HepG2 (cell line): ENCODE data around the gene CTSW. TPM values are rescaled to one million over a fixed set of nuclear protein-coding genes. Genes with fewer than 3 reads are reported as not detected.

ENCODE experiments used
- ZNF263 ChIP-seq: sonication (generic); formaldehyde crosslinking; IDR thresholded peaks from 2 replicates; pipeline ENCODE4 v1.4.0; 2020; ENCODE audit warnings: missing genetic modification reagents
- ZZZ3 ChIP-seq: sonication (generic); formaldehyde crosslinking; IDR thresholded peaks from 2 replicates; pipeline ENCODE4 v1.4.0; 2020; ENCODE audit warnings: missing genetic modification reagents, mild to moderate bottlenecking, borderline replicate concordance
- polyA plus RNA-seq, 8 experiments: library from polyadenylated mRNA; depleted of rRNA in 3 of 8; stranded (reverse) in 7 of 8; unstranded in 1 of 8; fragments of >200 nt; fragmentation: Illumina TruSeq in 4 of 8; extraction: Trizol in 4 of 8; gene quantifications; 2 replicates each; pipeline versions ENCODE4 v1.2.1 to v1.2.3, GENCODE V29; 2011 to 2016; ENCODE audit warnings: low read depth in 4 of 8, missing spikeins in 1 of 8, mixed read lengths in 1 of 8; ENCODE audit not compliant: insufficient read depth in 1 of 8
- total RNA-seq, 5 experiments: library from RNA; depleted of rRNA; stranded (reverse); fragments of >200 nt; fragmentation: Illumina TruSeq; extraction: Trizol; gene quantifications; 2 replicates each; pipeline ENCODE4 v1.2.3, GENCODE V29; 2016; ENCODE audit warnings: low read depth in 1 of 5
- TF ChIP-seq, protein P1 (sequence below): sonication (generic); formaldehyde crosslinking; IDR thresholded peaks from 2 replicates; pipeline ENCODE4 v1.4.0; 2020; ENCODE audit warnings: missing genetic modification reagents, borderline replicate concordance
- TF ChIP-seq, protein P2 (sequence below): sonication (generic); formaldehyde crosslinking; IDR thresholded peaks from 2 replicates; pipeline ENCODE4 v1.4.0; 2020; ENCODE audit warnings: missing genetic modification reagents, borderline replicate concordance
- TF ChIP-seq, protein P3 (sequence below): IDR thresholded peaks from 2 replicates; pipeline ENCODE4 v1.6.1; 2012; ENCODE audit warnings: inconsistent platforms
- TF ChIP-seq, protein P4 (sequence below): sonication (generic); formaldehyde crosslinking; IDR thresholded peaks from 2 replicates; pipeline ENCODE4 v1.5.1; 2020; ENCODE audit warnings: mild to moderate bottlenecking, moderate library complexity, missing genetic modification reagents
- TF ChIP-seq, protein P5 (sequence below), 2 experiments: fragments of 450-650 bp in 1 of 2; sonication (generic) in 1 of 2; formaldehyde crosslinking in 1 of 2; IDR thresholded peaks; 2 replicates each; pipeline versions ENCODE4 v1.6.1 to v1.8.0; 2016 to 2022; ENCODE audit warnings: antibody characterized with exemption in 1 of 2, mild to moderate bottlenecking in 1 of 2, missing genetic modification reagents in 1 of 2

The CTSW gene
- total and polyA plus RNA-seq, 2 of the 13 experiments (the other 11 are each of a cell fraction or from before 2014, with no cell fraction given), result 0.09 TPM; not detected in 1

- TF ChIP-seq ZZZ3 (CRISPR knock-in tag) (peak; percentile 61; the same call in 1 of the 2 replicates), ZNF263 (CRISPR knock-in tag) (0 out of 2 replicates have a peak, but pooled peaks have one; percentile 37)
- TF ChIP-seq, protein P1, sequence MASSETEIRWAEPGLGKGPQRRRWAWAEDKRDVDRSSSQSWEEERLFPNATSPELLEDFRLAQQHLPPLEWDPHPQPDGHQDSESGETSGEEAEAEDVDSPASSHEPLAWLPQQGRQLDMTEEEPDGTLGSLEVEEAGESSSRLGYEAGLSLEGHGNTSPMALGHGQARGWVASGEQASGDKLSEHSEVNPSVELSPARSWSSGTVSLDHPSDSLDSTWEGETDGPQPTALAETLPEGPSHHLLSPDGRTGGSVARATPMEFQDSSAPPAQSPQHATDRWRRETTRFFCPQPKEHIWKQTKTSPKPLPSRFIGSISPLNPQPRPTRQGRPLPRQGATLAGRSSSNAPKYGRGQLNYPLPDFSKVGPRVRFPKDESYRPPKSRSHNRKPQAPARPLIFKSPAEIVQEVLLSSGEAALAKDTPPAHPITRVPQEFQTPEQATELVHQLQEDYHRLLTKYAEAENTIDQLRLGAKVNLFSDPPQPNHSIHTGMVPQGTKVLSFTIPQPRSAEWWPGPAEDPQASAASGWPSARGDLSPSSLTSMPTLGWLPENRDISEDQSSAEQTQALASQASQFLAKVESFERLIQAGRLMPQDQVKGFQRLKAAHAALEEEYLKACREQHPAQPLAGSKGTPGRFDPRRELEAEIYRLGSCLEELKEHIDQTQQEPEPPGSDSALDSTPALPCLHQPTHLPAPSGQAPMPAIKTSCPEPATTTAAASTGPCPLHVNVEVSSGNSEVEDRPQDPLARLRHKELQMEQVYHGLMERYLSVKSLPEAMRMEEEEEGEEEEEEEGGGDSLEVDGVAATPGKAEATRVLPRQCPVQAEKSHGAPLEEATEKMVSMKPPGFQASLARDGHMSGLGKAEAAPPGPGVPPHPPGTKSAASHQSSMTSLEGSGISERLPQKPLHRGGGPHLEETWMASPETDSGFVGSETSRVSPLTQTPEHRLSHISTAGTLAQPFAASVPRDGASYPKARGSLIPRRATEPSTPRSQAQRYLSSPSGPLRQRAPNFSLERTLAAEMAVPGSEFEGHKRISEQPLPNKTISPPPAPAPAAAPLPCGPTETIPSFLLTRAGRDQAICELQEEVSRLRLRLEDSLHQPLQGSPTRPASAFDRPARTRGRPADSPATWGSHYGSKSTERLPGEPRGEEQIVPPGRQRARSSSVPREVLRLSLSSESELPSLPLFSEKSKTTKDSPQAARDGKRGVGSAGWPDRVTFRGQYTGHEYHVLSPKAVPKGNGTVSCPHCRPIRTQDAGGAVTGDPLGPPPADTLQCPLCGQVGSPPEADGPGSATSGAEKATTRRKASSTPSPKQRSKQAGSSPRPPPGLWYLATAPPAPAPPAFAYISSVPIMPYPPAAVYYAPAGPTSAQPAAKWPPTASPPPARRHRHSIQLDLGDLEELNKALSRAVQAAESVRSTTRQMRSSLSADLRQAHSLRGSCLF (CRISPR knock-in tag), result no peak
- TF ChIP-seq, protein P2, sequence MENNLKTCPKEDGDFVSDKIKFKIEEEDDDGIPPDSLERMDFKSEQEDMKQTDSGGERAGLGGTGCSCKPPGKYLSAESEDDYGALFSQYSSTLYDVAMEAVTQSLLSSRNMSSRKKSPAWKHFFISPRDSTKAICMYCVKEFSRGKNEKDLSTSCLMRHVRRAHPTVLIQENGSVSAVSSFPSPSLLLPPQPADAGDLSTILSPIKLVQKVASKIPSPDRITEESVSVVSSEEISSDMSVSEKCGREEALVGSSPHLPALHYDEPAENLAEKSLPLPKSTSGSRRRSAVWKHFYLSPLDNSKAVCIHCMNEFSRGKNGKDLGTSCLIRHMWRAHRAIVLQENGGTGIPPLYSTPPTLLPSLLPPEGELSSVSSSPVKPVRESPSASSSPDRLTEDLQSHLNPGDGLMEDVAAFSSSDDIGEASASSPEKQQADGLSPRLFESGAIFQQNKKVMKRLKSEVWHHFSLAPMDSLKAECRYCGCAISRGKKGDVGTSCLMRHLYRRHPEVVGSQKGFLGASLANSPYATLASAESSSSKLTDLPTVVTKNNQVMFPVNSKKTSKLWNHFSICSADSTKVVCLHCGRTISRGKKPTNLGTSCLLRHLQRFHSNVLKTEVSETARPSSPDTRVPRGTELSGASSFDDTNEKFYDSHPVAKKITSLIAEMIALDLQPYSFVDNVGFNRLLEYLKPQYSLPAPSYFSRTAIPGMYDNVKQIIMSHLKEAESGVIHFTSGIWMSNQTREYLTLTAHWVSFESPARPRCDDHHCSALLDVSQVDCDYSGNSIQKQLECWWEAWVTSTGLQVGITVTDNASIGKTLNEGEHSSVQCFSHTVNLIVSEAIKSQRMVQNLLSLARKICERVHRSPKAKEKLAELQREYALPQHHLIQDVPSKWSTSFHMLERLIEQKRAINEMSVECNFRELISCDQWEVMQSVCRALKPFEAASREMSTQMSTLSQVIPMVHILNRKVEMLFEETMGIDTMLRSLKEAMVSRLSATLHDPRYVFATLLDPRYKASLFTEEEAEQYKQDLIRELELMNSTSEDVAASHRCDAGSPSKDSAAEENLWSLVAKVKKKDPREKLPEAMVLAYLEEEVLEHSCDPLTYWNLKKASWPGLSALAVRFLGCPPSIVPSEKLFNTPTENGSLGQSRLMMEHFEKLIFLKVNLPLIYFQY (CRISPR knock-in tag), result no peak
- TF ChIP-seq, protein P3, sequence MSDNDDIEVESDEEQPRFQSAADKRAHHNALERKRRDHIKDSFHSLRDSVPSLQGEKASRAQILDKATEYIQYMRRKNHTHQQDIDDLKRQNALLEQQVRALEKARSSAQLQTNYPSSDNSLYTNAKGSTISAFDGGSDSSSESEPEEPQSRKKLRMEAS, result peak; percentile 83
- TF ChIP-seq, protein P4, sequence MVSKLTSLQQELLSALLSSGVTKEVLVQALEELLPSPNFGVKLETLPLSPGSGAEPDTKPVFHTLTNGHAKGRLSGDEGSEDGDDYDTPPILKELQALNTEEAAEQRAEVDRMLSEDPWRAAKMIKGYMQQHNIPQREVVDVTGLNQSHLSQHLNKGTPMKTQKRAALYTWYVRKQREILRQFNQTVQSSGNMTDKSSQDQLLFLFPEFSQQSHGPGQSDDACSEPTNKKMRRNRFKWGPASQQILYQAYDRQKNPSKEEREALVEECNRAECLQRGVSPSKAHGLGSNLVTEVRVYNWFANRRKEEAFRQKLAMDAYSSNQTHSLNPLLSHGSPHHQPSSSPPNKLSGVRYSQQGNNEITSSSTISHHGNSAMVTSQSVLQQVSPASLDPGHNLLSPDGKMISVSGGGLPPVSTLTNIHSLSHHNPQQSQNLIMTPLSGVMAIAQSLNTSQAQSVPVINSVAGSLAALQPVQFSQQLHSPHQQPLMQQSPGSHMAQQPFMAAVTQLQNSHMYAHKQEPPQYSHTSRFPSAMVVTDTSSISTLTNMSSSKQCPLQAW (CRISPR knock-in tag), result 0 out of 2 replicates have a peak, but pooled peaks have one; percentile 19
- TF ChIP-seq, protein P5, sequence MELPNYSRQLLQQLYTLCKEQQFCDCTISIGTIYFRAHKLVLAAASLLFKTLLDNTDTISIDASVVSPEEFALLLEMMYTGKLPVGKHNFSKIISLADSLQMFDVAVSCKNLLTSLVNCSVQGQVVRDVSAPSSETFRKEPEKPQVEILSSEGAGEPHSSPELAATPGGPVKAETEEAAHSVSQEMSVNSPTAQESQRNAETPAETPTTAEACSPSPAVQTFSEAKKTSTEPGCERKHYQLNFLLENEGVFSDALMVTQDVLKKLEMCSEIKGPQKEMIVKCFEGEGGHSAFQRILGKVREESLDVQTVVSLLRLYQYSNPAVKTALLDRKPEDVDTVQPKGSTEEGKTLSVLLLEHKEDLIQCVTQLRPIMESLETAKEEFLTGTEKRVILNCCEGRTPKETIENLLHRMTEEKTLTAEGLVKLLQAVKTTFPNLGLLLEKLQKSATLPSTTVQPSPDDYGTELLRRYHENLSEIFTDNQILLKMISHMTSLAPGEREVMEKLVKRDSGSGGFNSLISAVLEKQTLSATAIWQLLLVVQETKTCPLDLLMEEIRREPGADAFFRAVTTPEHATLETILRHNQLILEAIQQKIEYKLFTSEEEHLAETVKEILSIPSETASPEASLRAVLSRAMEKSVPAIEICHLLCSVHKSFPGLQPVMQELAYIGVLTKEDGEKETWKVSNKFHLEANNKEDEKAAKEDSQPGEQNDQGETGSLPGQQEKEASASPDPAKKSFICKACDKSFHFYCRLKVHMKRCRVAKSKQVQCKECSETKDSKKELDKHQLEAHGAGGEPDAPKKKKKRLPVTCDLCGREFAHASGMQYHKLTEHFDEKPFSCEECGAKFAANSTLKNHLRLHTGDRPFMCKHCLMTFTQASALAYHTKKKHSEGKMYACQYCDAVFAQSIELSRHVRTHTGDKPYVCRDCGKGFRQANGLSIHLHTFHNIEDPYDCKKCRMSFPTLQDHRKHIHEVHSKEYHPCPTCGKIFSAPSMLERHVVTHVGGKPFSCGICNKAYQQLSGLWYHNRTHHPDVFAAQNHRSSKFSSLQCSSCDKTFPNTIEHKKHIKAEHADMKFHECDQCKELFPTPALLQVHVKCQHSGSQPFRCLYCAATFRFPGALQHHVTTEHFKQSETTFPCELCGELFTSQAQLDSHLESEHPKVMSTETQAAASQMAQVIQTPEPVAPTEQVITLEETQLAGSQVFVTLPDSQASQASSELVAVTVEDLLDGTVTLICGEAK (IDR thresholded peaks at IDR 0.05), result no peak
- TF ChIP-seq, protein P5 (CRISPR knock-in tag; IDR thresholded peaks at IDR 0.05), result peak; percentile 41; the same call in 1 of the 2 replicates
These were observed 29.8 kb upstream of the CTSW start (continued) for GRCh38 chr11:65849771-65850216.
